ENCODE data around the gene SUPT20HL1.

The SUPT20HL1 gene

GRCh38 chrX:24333371-24333770 is 27.1 kb upstream of the SUPT20HL1 start:
- Histone ChIP-seq H3K9me3 (ENCODE audit: control insufficient read depth, insufficient read depth, low read depth, low read length) (no peaks in the 10 kb centered on the region; the same call in 1 of the 2 replicates), H3K4me1 (ENCODE audit: control insufficient read depth, insufficient read depth, low read length) (no peaks in the 10 kb centered on the region), H3K36me3 (ENCODE audit: control insufficient read depth in 2 of 2, insufficient read depth in 1 of 2, low read length in 2 of 2) (no peaks in the 10 kb centered on the region), H3K27ac (ENCODE audit: extremely low read depth, low read depth, low read length) (no peak overlapping the region), H3K4me3 (ENCODE audit: low read depth, low read length) (no peak overlapping the region)
- TF ChIP-seq ZNF132 (tag by site-specific recombination; IDR thresholded peaks at IDR 0.05; ENCODE audit: borderline replicate concordance), result no peak
- no peak for TF ChIP-seq ZNF280D (tag by site-specific recombination; IDR thresholded peaks at IDR 0.05)
- TF ChIP-seq ZNF362 (tag by site-specific recombination; IDR thresholded peaks at IDR 0.05), result no peak
- TF ChIP-seq ZNF248 (tag by site-specific recombination; IDR thresholded peaks at IDR 0.05), result no peak
- no peak for TF ChIP-seq ZNF610 (tag by site-specific recombination; IDR thresholded peaks at IDR 0.05; ENCODE audit: borderline replicate concordance)
- TF ChIP-seq ZNF768 (tag by site-specific recombination; IDR thresholded peaks at IDR 0.05), result no peak
- TF ChIP-seq, protein P1, sequence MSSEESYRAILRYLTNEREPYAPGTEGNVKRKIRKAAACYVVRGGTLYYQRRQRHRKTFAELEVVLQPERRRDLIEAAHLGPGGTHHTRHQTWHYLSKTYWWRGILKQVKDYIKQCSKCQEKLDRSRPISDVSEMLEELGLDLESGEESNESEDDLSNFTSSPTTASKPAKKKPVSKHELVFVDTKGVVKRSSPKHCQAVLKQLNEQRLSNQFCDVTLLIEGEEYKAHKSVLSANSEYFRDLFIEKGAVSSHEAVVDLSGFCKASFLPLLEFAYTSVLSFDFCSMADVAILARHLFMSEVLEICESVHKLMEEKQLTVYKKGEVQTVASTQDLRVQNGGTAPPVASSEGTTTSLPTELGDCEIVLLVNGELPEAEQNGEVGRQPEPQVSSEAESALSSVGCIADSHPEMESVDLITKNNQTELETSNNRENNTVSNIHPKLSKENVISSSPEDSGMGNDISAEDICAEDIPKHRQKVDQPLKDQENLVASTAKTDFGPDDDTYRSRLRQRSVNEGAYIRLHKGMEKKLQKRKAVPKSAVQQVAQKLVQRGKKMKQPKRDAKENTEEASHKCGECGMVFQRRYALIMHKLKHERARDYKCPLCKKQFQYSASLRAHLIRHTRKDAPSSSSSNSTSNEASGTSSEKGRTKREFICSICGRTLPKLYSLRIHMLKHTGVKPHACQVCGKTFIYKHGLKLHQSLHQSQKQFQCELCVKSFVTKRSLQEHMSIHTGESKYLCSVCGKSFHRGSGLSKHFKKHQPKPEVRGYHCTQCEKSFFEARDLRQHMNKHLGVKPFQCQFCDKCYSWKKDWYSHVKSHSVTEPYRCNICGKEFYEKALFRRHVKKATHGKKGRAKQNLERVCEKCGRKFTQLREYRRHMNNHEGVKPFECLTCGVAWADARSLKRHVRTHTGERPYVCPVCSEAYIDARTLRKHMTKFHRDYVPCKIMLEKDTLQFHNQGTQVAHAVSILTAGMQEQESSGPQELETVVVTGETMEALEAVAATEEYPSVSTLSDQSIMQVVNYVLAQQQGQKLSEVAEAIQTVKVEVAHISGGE (tag by site-specific recombination; conservative IDR thresholded peaks at IDR 0.05; ENCODE audit: low read depth), result no peak
- no peak for TF ChIP-seq REPIN1 (tag by site-specific recombination; IDR thresholded peaks at IDR 0.05; ENCODE audit: low read depth)
- TF ChIP-seq ZNF10 (tag by site-specific recombination; IDR thresholded peaks at IDR 0.05), result no peak
- no peak for TF ChIP-seq MEIS1 (CRISPR knock-in tag; IDR thresholded peaks at IDR 0.05; ENCODE audit: borderline replicate concordance)
- no peak for TF ChIP-seq ZNF664 (tag by site-specific recombination; IDR thresholded peaks at IDR 0.05)
- TF ChIP-seq ZNF341 (tag by site-specific recombination; IDR thresholded peaks at IDR 0.05; ENCODE audit: low read depth), result no peak
- POLR2A ChIA-PET, result no interaction called here
- CTCF ChIA-PET, result interaction anchor here (0.8 kb wide), 1 partner anchor 43 kb away, joined by 3 read pairs; no protein-coding TSS in a partner anchor

DNA sequence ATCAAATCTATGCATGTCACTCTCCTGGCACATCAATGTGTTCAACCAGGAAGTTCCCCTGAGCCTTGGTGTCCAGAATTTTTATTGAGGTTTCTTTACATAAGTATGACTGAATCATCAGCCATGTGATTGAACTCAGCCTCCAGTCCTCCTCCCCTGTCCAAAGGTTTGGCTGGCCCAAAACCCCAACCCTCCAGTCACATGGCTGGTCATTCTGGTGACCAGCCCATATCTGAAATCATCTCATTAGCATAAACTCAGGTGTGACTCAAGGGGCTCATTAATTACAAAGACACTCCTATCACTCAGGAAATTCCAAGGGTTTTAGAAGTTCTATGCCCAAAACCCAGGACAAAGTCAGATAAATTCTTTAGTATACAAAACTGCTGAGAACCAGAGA is 26.0 kb upstream of the SUPT20HL1 start:
- Histone ChIP-seq H3K4me3 (ENCODE audit: low read depth, low read length) (no peak overlapping the region), H3K9me3 (ENCODE audit: control insufficient read depth, insufficient read depth, low read depth, low read length) (no peaks in the 10 kb centered on the region; the same call in 1 of the 2 replicates), H3K27ac (ENCODE audit: extremely low read depth, low read depth, low read length) (no peak overlapping the region), H3K36me3 (ENCODE audit: control insufficient read depth in 2 of 2, insufficient read depth in 1 of 2, low read length in 2 of 2) (no peaks in the 10 kb centered on the region), H3K4me1 (ENCODE audit: control insufficient read depth, insufficient read depth, low read length) (no peaks in the 10 kb centered on the region)
- POLR2A ChIA-PET, result no interaction called here
- CTCF ChIA-PET, result no interaction called here
- TF ChIP-seq GLI2 (tag by site-specific recombination; IDR thresholded peaks at IDR 0.05; ENCODE audit: borderline replicate concordance, low read depth) (no peak), ZNF768 (tag by site-specific recombination; IDR thresholded peaks at IDR 0.05) (no peak), ZNF596 (tag by site-specific recombination; IDR thresholded peaks at IDR 0.05) (no peak), ZNF2 (tag by site-specific recombination; IDR thresholded peaks at IDR 0.05) (no peak), ZNF366 (tag by site-specific recombination; conservative IDR thresholded peaks at IDR 0.05) (no peak), ZNF701 (tag by site-specific recombination; IDR thresholded peaks at IDR 0.05) (no peak), ZNF514 (tag by site-specific recombination; IDR thresholded peaks at IDR 0.05) (no peak), ZNF621 (tag by site-specific recombination; IDR thresholded peaks at IDR 0.05) (no peak), WT1 (tag by site-specific recombination; IDR thresholded peaks at IDR 0.05) (no peak), ZNF48 (tag by site-specific recombination; IDR thresholded peaks at IDR 0.05) (no peak), ZBTB8A (tag by site-specific recombination; IDR thresholded peaks at IDR 0.05) (no peak)
- TF ChIP-seq, protein P2, sequence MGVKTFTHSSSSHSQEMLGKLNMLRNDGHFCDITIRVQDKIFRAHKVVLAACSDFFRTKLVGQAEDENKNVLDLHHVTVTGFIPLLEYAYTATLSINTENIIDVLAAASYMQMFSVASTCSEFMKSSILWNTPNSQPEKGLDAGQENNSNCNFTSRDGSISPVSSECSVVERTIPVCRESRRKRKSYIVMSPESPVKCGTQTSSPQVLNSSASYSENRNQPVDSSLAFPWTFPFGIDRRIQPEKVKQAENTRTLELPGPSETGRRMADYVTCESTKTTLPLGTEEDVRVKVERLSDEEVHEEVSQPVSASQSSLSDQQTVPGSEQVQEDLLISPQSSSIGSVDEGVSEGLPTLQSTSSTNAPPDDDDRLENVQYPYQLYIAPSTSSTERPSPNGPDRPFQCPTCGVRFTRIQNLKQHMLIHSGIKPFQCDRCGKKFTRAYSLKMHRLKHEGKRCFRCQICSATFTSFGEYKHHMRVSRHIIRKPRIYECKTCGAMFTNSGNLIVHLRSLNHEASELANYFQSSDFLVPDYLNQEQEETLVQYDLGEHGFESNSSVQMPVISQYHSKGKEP (tag by site-specific recombination; IDR thresholded peaks at IDR 0.05), result no peak
- TF ChIP-seq, protein P3, sequence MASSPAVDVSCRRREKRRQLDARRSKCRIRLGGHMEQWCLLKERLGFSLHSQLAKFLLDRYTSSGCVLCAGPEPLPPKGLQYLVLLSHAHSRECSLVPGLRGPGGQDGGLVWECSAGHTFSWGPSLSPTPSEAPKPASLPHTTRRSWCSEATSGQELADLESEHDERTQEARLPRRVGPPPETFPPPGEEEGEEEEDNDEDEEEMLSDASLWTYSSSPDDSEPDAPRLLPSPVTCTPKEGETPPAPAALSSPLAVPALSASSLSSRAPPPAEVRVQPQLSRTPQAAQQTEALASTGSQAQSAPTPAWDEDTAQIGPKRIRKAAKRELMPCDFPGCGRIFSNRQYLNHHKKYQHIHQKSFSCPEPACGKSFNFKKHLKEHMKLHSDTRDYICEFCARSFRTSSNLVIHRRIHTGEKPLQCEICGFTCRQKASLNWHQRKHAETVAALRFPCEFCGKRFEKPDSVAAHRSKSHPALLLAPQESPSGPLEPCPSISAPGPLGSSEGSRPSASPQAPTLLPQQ (tag by site-specific recombination; IDR thresholded peaks at IDR 0.05), result no peak

All from HEK293 (cell line).